GM21526 (cell line): Measurements from ENCODE around the gene GIMAP8.

Source experiments
- ATAC-seq: cut with Tn5 transposase; IDR thresholded peaks from one replicate; pipeline ENCODE4 v1.9.1; 2021; ENCODE audit warnings: moderate library complexity; ENCODE audit not compliant: unreplicated experiment, low FRiP score

Gene GIMAP8

DNA sequence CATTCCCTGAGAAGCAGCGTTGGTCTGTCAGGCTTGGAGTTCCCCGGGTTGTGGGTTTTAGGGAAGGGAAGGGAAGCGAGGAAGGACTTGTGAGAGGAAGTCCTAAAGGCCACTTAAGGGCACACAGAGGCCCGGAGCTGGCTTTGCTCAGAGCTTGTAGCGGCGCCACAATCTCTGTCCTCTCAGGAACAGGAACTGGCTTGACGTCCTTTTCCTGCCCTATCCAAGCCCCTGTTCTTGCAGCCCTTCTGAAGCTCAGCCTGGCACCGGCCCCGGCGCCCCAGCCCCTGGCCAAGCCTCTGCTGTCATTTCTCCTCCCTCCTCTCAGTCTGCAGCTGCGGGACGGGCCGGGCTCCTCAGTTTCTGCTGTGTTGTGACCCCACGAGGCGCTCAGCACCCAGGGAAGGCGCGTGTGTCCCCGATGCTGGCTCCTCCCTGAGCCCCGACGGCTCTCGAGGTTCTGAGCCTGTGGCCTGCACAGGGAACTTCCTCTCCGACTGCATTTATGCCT lies at the start of gene GIMAP8:
Gene GIMAP8 (plus strand): TSS at position 140 of the 511 bp plus-strand sequence. CDS start 16,069 bp downstream, outside the sequence.
- ATAC-seq: no peak

DNA sequence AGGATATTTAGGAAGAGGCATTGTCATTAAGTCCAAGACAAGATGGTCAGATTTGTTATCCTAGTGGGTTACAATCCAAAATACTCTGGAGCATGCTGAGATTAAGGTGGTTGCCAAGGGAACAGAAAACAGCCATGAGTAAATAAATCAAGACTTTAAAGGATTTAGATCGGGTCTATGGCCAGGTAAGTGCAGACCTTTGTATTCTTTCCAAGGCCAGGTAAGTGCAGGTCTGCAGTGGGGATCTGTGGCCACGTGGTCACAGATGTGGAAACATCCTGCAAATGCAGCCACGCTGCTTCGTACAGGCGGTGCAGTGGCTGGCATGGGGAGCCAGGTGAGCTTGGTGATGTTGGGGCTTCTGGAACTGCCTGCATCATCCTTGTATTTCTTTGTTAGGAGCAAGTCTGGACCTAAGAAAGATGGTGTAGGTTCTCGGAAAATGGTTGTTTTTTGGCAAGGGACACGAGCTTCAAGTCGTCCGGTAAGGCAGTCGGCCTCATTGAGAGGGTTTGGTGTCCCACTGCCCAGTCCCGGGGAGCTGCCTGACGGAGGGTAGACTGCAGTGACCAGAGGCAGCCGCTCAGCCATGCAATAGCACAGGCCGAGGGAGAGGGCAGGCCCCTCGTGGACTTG lies 49.5 kb upstream of the GIMAP8 start:
- ATAC-seq: no peak

DNA sequence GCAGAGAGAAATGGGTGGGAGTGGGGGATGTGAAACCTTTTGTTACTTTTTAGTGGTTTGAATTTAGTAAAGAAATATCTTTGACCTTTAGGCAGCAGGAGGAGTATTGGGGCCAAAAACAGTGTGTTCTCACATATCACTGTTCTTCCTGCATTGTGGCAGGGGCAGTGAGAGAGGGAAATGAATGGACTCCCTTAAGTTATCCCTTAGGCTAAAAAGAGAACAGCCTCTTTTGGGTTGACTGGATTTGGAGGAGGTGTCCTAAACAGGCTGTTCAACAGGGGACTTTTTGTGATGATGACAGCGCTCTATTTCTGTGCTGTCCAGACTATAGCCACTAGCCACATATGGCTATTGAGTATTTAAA lies 49.0 kb upstream of the GIMAP8 start:
- no peak for ATAC-seq

GRCh38 chr7:150401861-150402631 lies 48.4 kb upstream of the GIMAP8 start:
- no peak for ATAC-seq

DNA sequence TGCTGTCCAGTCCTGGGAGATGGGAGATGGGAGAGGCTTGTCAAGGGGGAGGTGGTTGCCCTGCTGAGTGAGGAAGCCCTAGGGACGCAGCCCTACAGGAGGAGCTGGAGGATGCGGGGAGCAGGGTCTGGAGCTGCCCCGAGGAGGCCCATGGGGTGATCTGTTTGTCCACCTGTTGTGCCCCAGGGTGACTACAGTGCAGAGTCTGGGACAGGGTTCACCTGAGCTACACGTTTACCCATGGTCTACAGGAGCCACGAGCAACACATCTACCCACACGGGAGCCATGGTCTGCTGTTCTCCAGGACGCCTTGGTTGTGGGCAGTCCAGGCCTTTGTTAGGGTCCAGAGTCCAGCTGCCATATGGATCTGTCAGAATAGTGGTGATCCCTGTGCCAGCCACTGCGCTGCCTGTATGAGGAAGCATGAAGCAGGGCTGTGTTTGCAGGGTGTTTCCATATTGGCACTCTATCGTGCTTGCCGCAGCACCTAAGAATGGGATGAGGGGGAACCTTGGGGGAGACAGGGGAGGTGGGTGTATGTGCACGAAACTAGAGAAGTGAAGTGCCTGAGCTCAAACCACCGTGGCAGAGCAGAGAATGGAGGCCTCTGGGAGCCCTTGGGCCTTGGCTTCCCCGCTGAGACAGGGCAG lies 47.6 kb upstream of the GIMAP8 start:
- ATAC-seq: no peak

DNA sequence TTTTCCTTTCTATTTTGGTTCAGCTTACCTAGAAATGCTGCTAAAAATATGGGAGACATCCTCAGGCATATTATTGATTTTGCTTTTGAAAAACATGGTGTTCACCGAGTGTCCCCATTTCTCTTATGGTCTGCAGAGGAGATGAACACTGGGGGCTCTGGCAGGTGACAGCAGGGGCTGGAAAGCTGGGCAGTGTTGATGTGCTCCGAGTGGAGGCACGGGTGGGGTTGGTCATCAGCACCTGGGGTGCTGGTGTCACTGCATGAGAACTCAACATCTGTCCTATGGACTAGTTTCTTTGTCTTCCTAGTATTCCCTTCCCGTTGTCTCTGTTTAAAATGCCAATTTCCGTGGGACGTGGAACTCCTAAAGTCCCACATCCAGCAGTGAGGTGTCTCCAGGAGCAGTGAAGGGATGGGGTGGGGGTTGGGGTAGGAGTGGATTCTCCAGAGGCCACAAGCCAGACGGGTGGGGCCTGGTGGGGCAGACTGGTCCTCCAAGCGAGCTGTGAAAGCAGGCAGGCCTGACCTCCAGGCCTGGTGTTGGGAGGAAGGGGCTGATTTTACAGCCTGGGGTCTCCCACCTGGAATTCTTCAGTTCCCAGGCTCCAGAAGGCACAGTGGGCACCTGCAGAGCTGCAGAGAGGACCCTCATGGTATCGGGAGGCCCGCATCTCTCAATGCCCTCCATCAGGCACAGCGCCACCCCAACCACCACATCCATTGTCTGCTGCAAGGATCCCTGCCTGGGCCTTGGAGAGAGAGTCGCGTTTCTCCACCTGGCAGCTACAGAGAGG lies 46.9 kb upstream of the GIMAP8 start:
- ATAC-seq: no peak

DNA sequence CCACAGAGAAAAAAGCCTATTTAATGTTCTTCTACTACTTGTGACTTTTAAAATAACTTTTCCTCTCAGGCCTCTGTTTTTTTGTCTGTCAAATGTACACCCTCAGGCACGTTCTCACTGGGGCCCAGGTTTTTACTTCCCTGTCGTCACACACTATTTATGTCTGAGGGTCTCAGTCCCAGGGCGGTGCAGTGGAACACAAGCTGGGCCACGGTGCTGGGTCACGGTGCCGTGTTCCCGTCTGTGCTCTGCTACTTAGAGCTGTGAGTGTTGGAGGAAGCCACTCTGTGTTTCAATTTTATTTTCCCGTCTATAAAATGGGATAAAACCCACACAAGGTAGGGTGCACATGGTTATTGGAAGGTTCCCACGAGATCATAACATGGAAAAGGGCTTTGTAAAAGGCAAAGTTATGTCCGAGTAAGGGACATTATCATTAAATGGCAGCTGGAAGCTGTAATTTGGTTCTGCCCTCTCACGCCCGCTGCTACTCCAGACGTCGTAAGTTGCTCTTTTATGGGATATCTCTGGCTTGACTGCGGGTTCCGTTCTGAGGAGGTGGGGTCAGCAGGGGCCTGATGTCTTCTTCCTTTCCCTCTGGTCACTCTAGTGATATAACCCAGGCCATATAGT lies 46.1 kb upstream of the GIMAP8 start:
- ATAC-seq: no peak

DNA sequence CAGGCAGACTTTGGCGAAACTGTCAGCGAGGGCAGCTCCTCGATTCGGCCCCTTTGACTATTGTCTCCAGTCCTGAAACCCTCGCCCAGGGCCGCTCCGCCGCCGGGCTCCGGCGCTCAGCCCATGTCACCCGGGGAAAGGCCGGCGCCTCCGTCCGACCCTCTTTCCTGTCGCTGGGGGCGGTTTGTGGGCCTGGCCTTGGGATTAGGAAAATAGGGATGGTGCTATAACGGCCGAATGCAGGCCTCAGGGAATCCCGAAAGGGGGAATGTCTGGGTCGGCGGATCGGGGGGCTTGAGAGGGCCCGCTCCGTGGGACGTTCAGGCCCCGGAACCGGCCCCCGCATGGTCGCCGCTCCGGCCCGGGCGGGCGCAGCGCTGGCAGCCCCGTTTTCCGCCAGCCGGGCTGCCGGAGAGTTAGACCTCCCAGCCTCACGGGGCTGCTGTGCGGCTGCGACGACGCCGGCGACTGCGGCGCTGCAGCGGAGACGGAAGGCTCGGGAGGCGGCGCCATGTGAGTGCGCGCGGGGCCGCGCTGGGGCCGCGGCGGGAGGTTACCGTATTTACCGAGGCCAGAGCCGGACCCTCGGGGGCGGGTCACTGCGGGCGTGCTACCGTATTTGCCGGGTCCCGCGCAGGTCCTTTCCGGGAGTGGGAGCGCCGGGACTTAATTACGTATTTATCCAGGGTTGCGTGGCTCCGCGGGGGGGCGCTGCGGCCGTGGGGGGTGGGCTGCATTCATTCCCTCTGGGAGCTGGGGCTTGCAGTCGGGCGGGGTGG lies 45.4 kb upstream of the GIMAP8 start:
- ATAC-seq: peak; percentile 44

- ATAC-seq: no peak
Measured at GRCh38 chr7:150405584-150406311, 44.7 kb upstream of the GIMAP8 start.

GRCh38 chr7:150406312-150406566 lies 44.2 kb upstream of the GIMAP8 start:
- ATAC-seq: no peak

GRCh38 chr7:150406567-150407421 lies 43.6 kb upstream of the GIMAP8 start:
- ATAC-seq: peak; percentile 47

DNA sequence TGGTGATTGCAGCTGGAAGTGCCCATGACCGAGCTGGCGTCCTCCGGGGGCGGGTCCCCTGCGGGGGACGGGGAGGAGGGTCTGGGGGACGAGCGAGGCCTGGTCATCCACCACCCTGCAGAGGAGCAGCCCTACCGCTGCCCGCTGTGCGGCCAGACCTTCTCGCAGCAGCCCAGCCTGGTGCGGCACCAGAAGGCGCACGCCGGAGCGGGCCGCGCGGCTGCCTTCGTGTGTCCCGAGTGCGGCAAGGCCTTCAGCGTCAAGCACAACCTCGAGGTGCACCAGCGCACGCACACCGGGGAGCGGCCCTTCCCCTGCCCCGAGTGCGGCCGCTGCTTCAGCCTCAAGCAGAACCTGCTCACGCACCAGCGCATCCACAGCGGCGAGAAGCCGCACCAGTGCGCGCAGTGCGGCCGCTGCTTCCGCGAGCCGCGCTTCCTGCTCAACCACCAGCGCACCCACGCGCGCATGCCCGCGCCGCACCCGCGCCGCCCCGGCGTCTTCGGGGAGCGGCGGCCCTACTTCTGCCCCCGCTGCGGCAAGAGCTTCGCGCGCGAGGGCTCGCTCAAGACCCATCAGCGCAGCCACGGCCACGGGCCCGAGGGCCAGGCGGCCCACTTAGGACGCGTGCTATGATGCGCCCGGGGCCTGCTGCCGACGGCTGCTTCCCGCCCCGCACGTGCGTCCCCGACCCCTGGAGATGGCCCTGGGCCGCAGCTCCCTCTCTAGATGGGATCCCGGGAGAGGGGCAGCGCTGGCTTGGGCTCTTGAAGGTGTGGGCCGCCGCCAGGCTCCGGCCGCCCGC lies 42.6 kb upstream of the GIMAP8 start:
- no peak for ATAC-seq

DNA sequence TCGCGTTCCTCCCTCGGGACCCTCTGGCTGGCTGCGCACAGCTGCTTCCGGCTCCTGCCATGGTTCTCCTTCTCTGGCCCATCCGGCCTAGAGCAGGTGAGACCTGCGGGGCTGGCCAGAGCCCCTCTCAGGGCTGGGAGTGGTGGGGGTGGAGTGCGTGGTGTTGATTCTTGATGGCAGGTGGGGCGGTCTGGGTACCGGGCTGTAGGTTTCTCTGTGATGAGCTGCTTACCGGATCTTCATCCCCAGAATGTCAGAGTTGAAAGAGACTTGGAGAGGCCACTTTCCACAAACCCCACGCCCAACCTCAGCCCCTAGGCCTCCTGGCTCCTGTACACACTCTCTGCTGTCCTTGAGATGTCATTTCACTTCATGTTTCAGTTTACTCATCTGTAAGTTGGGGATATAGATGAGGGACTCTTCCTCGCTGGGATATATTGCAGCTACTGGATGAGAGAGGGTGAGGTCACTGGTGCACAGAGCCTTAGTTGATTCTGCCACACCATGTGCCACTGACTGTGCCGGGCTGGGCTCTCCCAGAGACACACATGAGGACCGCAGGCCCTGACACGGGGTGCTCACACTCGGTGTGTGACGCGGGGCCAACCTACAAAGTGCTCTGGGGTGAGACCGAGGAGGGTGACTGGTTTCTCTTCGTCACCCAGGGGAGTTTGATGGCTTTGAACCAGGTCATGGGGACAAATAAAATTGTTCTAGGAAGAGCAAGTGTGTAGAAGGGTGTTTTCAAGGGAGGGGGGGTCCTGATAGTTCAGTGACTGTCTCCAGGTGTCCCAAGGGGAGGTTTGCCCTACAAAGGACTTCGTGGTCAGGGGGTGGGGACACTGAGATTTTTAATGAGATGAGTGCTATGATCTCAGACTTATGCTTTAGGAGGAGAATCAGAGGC lies 41.8 kb upstream of the GIMAP8 start:
- ATAC-seq: no peak

DNA sequence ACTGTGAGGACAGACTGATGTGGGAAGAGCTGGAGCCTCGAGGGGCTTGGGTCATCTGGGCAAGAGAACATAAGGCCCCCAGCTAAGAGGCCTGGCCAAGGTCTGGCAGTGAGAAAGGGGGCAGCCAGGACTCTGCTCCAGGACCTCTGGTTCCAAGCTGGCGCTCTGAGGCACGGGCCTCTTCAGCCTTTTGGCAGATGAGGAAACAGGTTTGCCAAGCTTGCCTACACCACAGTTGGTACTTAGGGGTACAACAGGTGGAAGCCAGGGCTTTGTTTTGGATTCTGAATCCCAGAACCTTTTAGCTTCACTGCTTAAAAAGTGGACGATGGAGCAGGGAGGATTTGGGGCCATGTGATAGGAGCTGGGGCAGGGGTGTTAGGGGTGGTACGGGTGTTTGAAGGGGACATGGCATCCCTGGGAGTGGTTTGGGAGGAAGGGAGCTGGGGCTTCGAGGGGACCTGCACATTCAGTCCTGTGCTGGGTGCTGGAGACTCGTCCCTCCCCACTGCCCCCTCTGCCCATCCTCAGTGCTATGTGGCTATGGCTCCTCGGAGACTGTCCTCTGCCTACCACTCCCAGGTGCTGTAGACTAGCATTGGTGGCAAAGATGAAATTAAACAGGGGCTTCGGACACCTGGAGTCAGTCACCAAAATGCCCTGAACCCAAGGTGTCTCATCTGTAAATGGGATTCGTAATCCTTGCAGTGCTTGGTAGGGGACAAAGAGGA lies 41.0 kb upstream of the GIMAP8 start:
- ATAC-seq: no peak

- ATAC-seq: no peak
Measured at GRCh38 chr7:150410131-150410530, 40.3 kb upstream of the GIMAP8 start.
